GM21529 (cell line): Measurements from ENCODE around the gene FHOD3.
"Not testable (repeated sequence)": the region's sequence is repeated elsewhere in the genome, so short reads cannot be mapped to it uniquely, and the experiment has no call there.

Experiments used
- ATAC-seq: cut with Tn5 transposase; IDR thresholded peaks from one replicate; pipeline ENCODE4 v1.9.1; 2021; ENCODE audit not compliant: unreplicated experiment

Gene FHOD3

GRCh38 chr18:36348331-36348730, 50.8 kb downstream of the FHOD3 start:
- ATAC-seq: no peak

- no peak for ATAC-seq
Observed at GRCh38 chr18:36348971-36349417, 51.5 kb downstream of the FHOD3 start.

- ATAC-seq: no peak
Observed at GRCh38 chr18:36349552-36349951, 52.0 kb downstream of the FHOD3 start.

- no peak for ATAC-seq
Observed at GRCh38 chr18:36350251-36350651, 52.7 kb downstream of the FHOD3 start.

- no peak for ATAC-seq
Observed at GRCh38 chr18:36350839-36351469, 53.4 kb downstream of the FHOD3 start.

GRCh38 chr18:36352384-36352783, 54.9 kb downstream of the FHOD3 start:
- no peak for ATAC-seq

- ATAC-seq: no peak
Observed at GRCh38 chr18:36354989-36355388, 57.5 kb downstream of the FHOD3 start.

- ATAC-seq: no peak
Observed at GRCh38 chr18:36355511-36355910, 58.0 kb downstream of the FHOD3 start.

GRCh38 chr18:36356741-36357140, 59.2 kb downstream of the FHOD3 start:
- not testable (repeated sequence) for ATAC-seq

GRCh38 chr18:36358141-36358540, 60.6 kb downstream of the FHOD3 start:
- no peak for ATAC-seq

GRCh38 chr18:36360256-36360909, 62.9 kb downstream of the FHOD3 start:
- ATAC-seq: no peak

GRCh38 chr18:36364911-36365624, 67.6 kb downstream of the FHOD3 start:
- no peak for ATAC-seq

GRCh38 chr18:36365836-36366775, 68.6 kb downstream of the FHOD3 start:
- ATAC-seq: no peak

GRCh38 chr18:36366994-36367839, 69.7 kb downstream of the FHOD3 start:
- ATAC-seq: peak; percentile 63

GRCh38 chr18:36368889-36369288, 71.4 kb downstream of the FHOD3 start:
- ATAC-seq: no peak

GRCh38 chr18:36372903-36373311, 75.4 kb downstream of the FHOD3 start:
- ATAC-seq: no peak

GRCh38 chr18:36374262-36374661, 76.7 kb downstream of the FHOD3 start:
- no peak for ATAC-seq

GRCh38 chr18:36375118-36375517, 77.6 kb downstream of the FHOD3 start:
- ATAC-seq: no peak

GRCh38 chr18:36376361-36376760, 78.8 kb downstream of the FHOD3 start:
- no peak for ATAC-seq

- ATAC-seq: no peak
Observed at GRCh38 chr18:36377626-36378025, 80.1 kb downstream of the FHOD3 start.
